HEK293 (cell line): Measurements from ENCODE around the gene KCNJ15.

Source experiments
- CTCF ChIA-PET: fragments of 350-600 bp; formaldehyde crosslinking; extraction: SDS; loops from one replicate; lab custom pipeline; 2021; ENCODE audit warnings: antibody characterized with exemption; lab: Yijun Ruan, JAX
- POLR2A ChIA-PET: fragments of 300-600 bp; formaldehyde crosslinking; extraction: SDS; loops from one replicate; lab custom pipeline; 2020; ENCODE audit warnings: antibody characterized with exemption, inconsistent platforms; lab: Yijun Ruan, JAX
- H3K27ac ChIP-seq: fragments of 200-500 bp; sonication (Bioruptor generic); 2 replicates; pipeline ENCODE4 v1.5.1; 2014; ENCODE audit warnings: low read depth, low read length, control low read depth, inconsistent platforms; ENCODE audit errors: extremely low read depth
- H3K36me3 ChIP-seq, 2 experiments: fragments of 200-500 bp in 1 of 2; sonication (Bioruptor generic) in 1 of 2; 1 replicate in 1 of 2; 2 replicates in 1 of 2; pipeline ENCODE4 v1.5.1; 2014 to 2017; ENCODE audit warnings: inconsistent platforms in 2 of 2, low read length in 2 of 2; ENCODE audit not compliant: control insufficient read depth in 2 of 2, insufficient read depth in 1 of 2
- H3K4me1 ChIP-seq: fragments of 200-500 bp; sonication (Bioruptor generic); 2 replicates; pipeline ENCODE4 v1.5.1; 2014; ENCODE audit warnings: mild to moderate bottlenecking, low read length, inconsistent platforms; ENCODE audit not compliant: control insufficient read depth, insufficient read depth
- H3K4me3 ChIP-seq: 2 replicates; pipeline ENCODE4 v1.5.1; 2011; ENCODE audit warnings: low read depth, mild to moderate bottlenecking, control low read depth, low read length, moderate library complexity
- H3K9me3 ChIP-seq: fragments of 200-500 bp; sonication (Bioruptor generic); 2 replicates; pipeline ENCODE4 v1.5.1; 2014; ENCODE audit warnings: low read depth, low read length, inconsistent platforms; ENCODE audit not compliant: control insufficient read depth, insufficient read depth
- ATF2 ChIP-seq: fragments of 450-650 bp; formaldehyde crosslinking; IDR thresholded peaks from 2 replicates; pipeline ENCODE4 v1.5.1; 2016; ENCODE audit warnings: missing biosample characterization, missing genetic modification characterization, low read depth
- GFI1B ChIP-seq: fragments of 450-650 bp; formaldehyde crosslinking; IDR thresholded peaks from 2 replicates; pipeline ENCODE4 v1.5.1; 2016; ENCODE audit warnings: missing biosample characterization, missing genetic modification characterization
- HOXA7 ChIP-seq: sonication (generic); formaldehyde crosslinking; IDR thresholded peaks from 2 replicates; pipeline ENCODE4 v1.8.1; 2022; ENCODE audit warnings: missing genetic modification reagents, borderline replicate concordance
- KLF10 ChIP-seq: fragments of 450-650 bp; IDR thresholded peaks from 2 replicates; pipeline ENCODE4 v1.5.1; 2018; ENCODE audit warnings: missing biosample characterization, mild to moderate bottlenecking, missing genetic modification characterization
- KLF17 ChIP-seq: fragments of 450-650 bp; formaldehyde crosslinking; IDR thresholded peaks from 2 replicates; pipeline ENCODE4 v1.5.1; 2016; ENCODE audit warnings: missing biosample characterization, missing genetic modification characterization
- MEIS1 ChIP-seq: sonication (generic); formaldehyde crosslinking; IDR thresholded peaks from 2 replicates; pipeline ENCODE4 v1.8.1; 2022; ENCODE audit warnings: missing genetic modification reagents, mild to moderate bottlenecking, borderline replicate concordance
- MZF1 ChIP-seq: fragments of 450-650 bp; formaldehyde crosslinking; IDR thresholded peaks from 2 replicates; pipeline ENCODE4 v1.5.1; 2017; ENCODE audit warnings: missing biosample characterization, missing genetic modification characterization, borderline replicate concordance
- SCRT2 ChIP-seq: fragments of 450-650 bp; formaldehyde crosslinking; IDR thresholded peaks from 2 replicates; pipeline ENCODE4 v1.5.1; 2016; ENCODE audit warnings: missing biosample characterization, missing genetic modification characterization
- SP7 ChIP-seq: fragments of 450-650 bp; formaldehyde crosslinking; IDR thresholded peaks from 2 replicates; pipeline ENCODE4 v1.5.1; 2016; ENCODE audit warnings: missing biosample characterization, missing genetic modification characterization
- TCF7L2 ChIP-seq: IDR thresholded peaks from 2 replicates; pipeline ENCODE4 v1.6.1; 2011; ENCODE audit warnings: low read depth, mild to moderate bottlenecking, inconsistent platforms, low read length, moderate library complexity, borderline replicate concordance
- ZBTB17 ChIP-seq: fragments of 450-650 bp; formaldehyde crosslinking; IDR thresholded peaks from 2 replicates; pipeline ENCODE4 v1.5.1; 2016; ENCODE audit warnings: missing biosample characterization, missing genetic modification characterization
- ZNF311 ChIP-seq: fragments of 450-650 bp; formaldehyde crosslinking; IDR thresholded peaks from 2 replicates; pipeline ENCODE4 v1.5.1; 2017; ENCODE audit warnings: missing biosample characterization, missing genetic modification characterization, borderline replicate concordance
- ZNF398 ChIP-seq: fragments of 450-650 bp; formaldehyde crosslinking; IDR thresholded peaks from 2 replicates; pipeline ENCODE4 v1.5.1; 2017; ENCODE audit warnings: missing biosample characterization, missing genetic modification characterization
- ZNF416 ChIP-seq: fragments of 450-650 bp; formaldehyde crosslinking; IDR thresholded peaks from 2 replicates; pipeline ENCODE4 v1.5.1; 2016; ENCODE audit warnings: missing biosample characterization, missing genetic modification characterization
- ZNF426 ChIP-seq: fragments of 450-650 bp; formaldehyde crosslinking; IDR thresholded peaks from 2 replicates; pipeline ENCODE4 v1.5.1; 2017; ENCODE audit warnings: missing biosample characterization, missing genetic modification characterization, mild to moderate bottlenecking, inconsistent platforms, moderate library complexity
- ZNF449 ChIP-seq: fragments of 450-650 bp; formaldehyde crosslinking; IDR thresholded peaks from 2 replicates; pipeline ENCODE4 v1.5.1; 2017; ENCODE audit warnings: missing biosample characterization, mild to moderate bottlenecking, missing genetic modification characterization, moderate library complexity
- ZNF521 ChIP-seq: fragments of 450-650 bp; formaldehyde crosslinking; IDR thresholded peaks from 2 replicates; pipeline ENCODE4 v1.5.1; 2017; ENCODE audit warnings: missing biosample characterization, mild to moderate bottlenecking, missing genetic modification characterization
- ZNF548 ChIP-seq: fragments of 450-650 bp; formaldehyde crosslinking; IDR thresholded peaks from 2 replicates; pipeline ENCODE4 v1.5.1; 2016; ENCODE audit warnings: missing biosample characterization, missing genetic modification characterization
- ZNF561 ChIP-seq: fragments of 450-650 bp; IDR thresholded peaks from 2 replicates; pipeline ENCODE4 v1.5.1; 2018; ENCODE audit warnings: missing biosample characterization, missing genetic modification characterization, borderline replicate concordance
- ZNF600 ChIP-seq: fragments of 450-650 bp; formaldehyde crosslinking; IDR thresholded peaks from 2 replicates; pipeline ENCODE4 v1.5.1; 2016; ENCODE audit warnings: missing biosample characterization, missing genetic modification characterization
- ZNF610 ChIP-seq: fragments of 450-650 bp; formaldehyde crosslinking; IDR thresholded peaks from 2 replicates; pipeline ENCODE4 v1.5.1; 2016; ENCODE audit warnings: missing biosample characterization, missing genetic modification characterization, borderline replicate concordance
- ZNF623 ChIP-seq: fragments of 450-650 bp; formaldehyde crosslinking; IDR thresholded peaks from 2 replicates; pipeline ENCODE4 v1.5.1; 2016; ENCODE audit warnings: missing biosample characterization, missing genetic modification characterization
- ZNF654 ChIP-seq: fragments of 450-650 bp; formaldehyde crosslinking; IDR thresholded peaks from 2 replicates; pipeline ENCODE4 v1.5.1; 2016; ENCODE audit warnings: low read depth, missing biosample characterization, missing genetic modification characterization
- ZNF677 ChIP-seq: fragments of 450-650 bp; IDR thresholded peaks from 2 replicates; pipeline ENCODE4 v1.5.0; 2018; ENCODE audit warnings: missing biosample characterization, mild to moderate bottlenecking, missing genetic modification characterization, moderate library complexity
- ZNF768 ChIP-seq: fragments of 450-650 bp; formaldehyde crosslinking; IDR thresholded peaks from 2 replicates; pipeline ENCODE4 v1.5.1; 2018; ENCODE audit warnings: missing biosample characterization, mild to moderate bottlenecking, missing genetic modification characterization
- ZNF785 ChIP-seq: fragments of 450-650 bp; formaldehyde crosslinking; IDR thresholded peaks from 2 replicates; pipeline ENCODE4 v1.5.1; 2016; ENCODE audit warnings: missing biosample characterization, missing genetic modification characterization
- ZXDB ChIP-seq: fragments of 450-650 bp; formaldehyde crosslinking; IDR thresholded peaks from 2 replicates; pipeline ENCODE4 v1.5.1; 2016; ENCODE audit warnings: missing biosample characterization, missing genetic modification characterization

The KCNJ15 gene

GRCh38 chr21:38243732-38244406 lies 12.9 kb upstream of the KCNJ15 start (continued):
- TF ChIP-seq ZNF449 (tag by site-specific recombination) (no peak), ZNF561 (tag by site-specific recombination) (no peak), KLF17 (tag by site-specific recombination) (no peak), ZBTB17 (tag by site-specific recombination) (no peak), KLF10 (tag by site-specific recombination) (no peak), ATF2 (no peak), ZNF426 (tag by site-specific recombination) (no peak), ZNF521 (tag by site-specific recombination) (no peak)

- ChIA-PET POLR2A (no interaction called here), CTCF (interaction anchor here (0.7 to 2.6 kb wide), 7 partner anchors 9 to 345 kb away, joined by 3 to 6 read pairs (median 3); no protein-coding TSS in a partner anchor)
- Histone ChIP-seq H3K36me3 (no peaks in the 10 kb centered on the region), H3K4me3 (no peak overlapping the region), H3K9me3 (no peaks in the 10 kb centered on the region), H3K4me1 (peaks cover 22% of the 10 kb centered on the region), H3K27ac (no peak overlapping the region)
- TF ChIP-seq ZNF548 = no peak
- no peak for TF ChIP-seq ZNF610
- TF ChIP-seq MZF1 (tag by site-specific recombination) = no peak
- no peak for TF ChIP-seq ZNF311
- no peak for TF ChIP-seq ZNF654
- no peak for TF ChIP-seq ZNF600 (tag by site-specific recombination)
- TF ChIP-seq ZNF768 (tag by site-specific recombination) = no peak
- no peak for TF ChIP-seq ZXDB (tag by site-specific recombination)
- no peak for TF ChIP-seq MEIS1
- no peak for TF ChIP-seq ZNF677 (tag by site-specific recombination)
- TF ChIP-seq SCRT2 (tag by site-specific recombination) = no peak
- no peak for TF ChIP-seq TCF7L2
- TF ChIP-seq ZNF521 (tag by site-specific recombination) = no peak
- TF ChIP-seq ZNF398 = no peak
- no peak for TF ChIP-seq ZNF416 (tag by site-specific recombination)
- TF ChIP-seq ZNF623 = no peak
- TF ChIP-seq HOXA7 (CRISPR knock-in tag) = no peak
- TF ChIP-seq SP7 (tag by site-specific recombination) = no peak
- TF ChIP-seq GFI1B (tag by site-specific recombination) = no peak
- TF ChIP-seq ZNF785 (tag by site-specific recombination) = no peak
These were observed 12.4 kb upstream of the KCNJ15 start for GRCh38 chr21:38244407-38244787.
